OCI-LY7 (cell line): Measurements from ENCODE around the gene SYNPO2L. TPM values are rescaled to one million over a fixed set of nuclear protein-coding genes. Genes with fewer than 3 reads are reported as not detected.
"Not testable (repeated sequence)": the region's sequence is repeated elsewhere in the genome, so short reads cannot be mapped to it uniquely, and the experiment has no call there.

Experiments
- BruUV-seq: library from RNA; stranded (reverse); fragments of 400-500 nt; replicated peaks from 2 replicates; lab custom pipeline; 2021; lab: Mats Ljungman, UMichigan
- CTCF ChIA-PET: fragments of 300-600 bp; sonication (Branson Sonifier 250); formaldehyde crosslinking; loops from one replicate; lab custom pipeline; 2022; ENCODE audit warnings: antibody characterized with exemption; ENCODE audit not compliant: unreplicated experiment; lab: Charles Lee
- POLR2A ChIA-PET: fragments of 300-600 bp; sonication (Branson Sonifier 250); formaldehyde crosslinking; loops from one replicate; lab custom pipeline; 2022; ENCODE audit warnings: antibody characterized with exemption; lab: Charles Lee
- DNase-seq: peaks from one replicate; pipeline ENCODE4 v3.0.0-alpha.2; 2015; ENCODE audit warnings: low spot score
- H2AFZ ChIP-seq: fragments of 200-600 bp; sonication (generic), shearing (Covaris generic); 2 replicates; pipeline ENCODE4 v1.6.1; 2014; ENCODE audit warnings: mild to moderate bottlenecking, antibody characterized with exemption, low read length, moderate library complexity
- H3K27ac ChIP-seq: fragments of 200-600 bp; sonication (generic); 2 replicates; pipeline ENCODE4 v1.5.1; 2014; ENCODE audit warnings: mixed run types, low read depth, mild to moderate bottlenecking, moderate library complexity, low read length, inconsistent platforms; ENCODE audit not compliant: poor library complexity, severe bottlenecking
- H3K36me3 ChIP-seq: fragments of 200-600 bp; sonication (generic); 2 replicates; pipeline ENCODE4 v1.6.1; 2014; ENCODE audit warnings: mild to moderate bottlenecking, antibody characterized with exemption, low read length, moderate library complexity, mixed read lengths; ENCODE audit not compliant: insufficient read depth
- H3K4me1 ChIP-seq: fragments of 200-600 bp; sonication (generic); 2 replicates; pipeline ENCODE4 v1.5.1; 2014; ENCODE audit warnings: mild to moderate bottlenecking, low read length; ENCODE audit not compliant: insufficient read depth, poor library complexity, severe bottlenecking
- H3K4me2 ChIP-seq: fragments of 200-600 bp; sonication (generic); 2 replicates; pipeline ENCODE4 v1.6.1; 2014; ENCODE audit warnings: mild to moderate bottlenecking, low read length
- H3K4me3 ChIP-seq: fragments of 200-600 bp; sonication (generic); 2 replicates; pipeline ENCODE4 v1.5.1; 2014; ENCODE audit warnings: mild to moderate bottlenecking, low read depth, low read length; ENCODE audit not compliant: poor library complexity, severe bottlenecking
- H3K79me2 ChIP-seq: fragments of 200-600 bp; sonication (generic); 2 replicates; pipeline ENCODE4 v1.6.1; 2016; ENCODE audit warnings: low read depth, mild to moderate bottlenecking, low read length, moderate library complexity, mixed read lengths; ENCODE audit not compliant: insufficient read depth
- H3K9me2 ChIP-seq: fragments of 200-600 bp; sonication (generic); 2 replicates; pipeline ENCODE4 v1.6.1; 2016; ENCODE audit warnings: mild to moderate bottlenecking, low read length, mixed read lengths; ENCODE audit not compliant: insufficient read depth
- H3K9me3 ChIP-seq: fragments of 200-600 bp; sonication (generic); 2 replicates; pipeline ENCODE4 v1.6.1; 2014; ENCODE audit warnings: mild to moderate bottlenecking, mixed run types, low read length, mixed read lengths
- H4K20me1 ChIP-seq: fragments of 200-600 bp; sonication (generic); 2 replicates; pipeline ENCODE4 v1.6.1; 2014; ENCODE audit warnings: mild to moderate bottlenecking, antibody characterized with exemption, low read length, moderate library complexity, mixed read lengths; ENCODE audit not compliant: insufficient read depth
- intact Hi-C: fragments of 100-400 bp; cut with micrococcal nuclease; formaldehyde crosslinking; loops from one replicate; pipeline ENCODE4 v1.10.0; 2022; ENCODE audit not compliant: unreplicated experiment
- total RNA-seq, 2 experiments: library from RNA; depleted of rRNA in 1 of 2; stranded (reverse); fragments of >200 nt in 1 of 2; shearing (Covaris generic) in 1 of 2; gene quantifications; 2 replicates each; pipeline ENCODE4 v1.2.3, GENCODE V29; 2014 to 2022

Gene SYNPO2L
- total RNA-seq, 2 experiments from 2014 or later: not detected

GRCh38 chr10:73665581-73665980 lies 9.8 kb upstream of the SYNPO2L start:
- H3K9me2 ChIP-seq, CTCF ChIA-PET, intact Hi-C loops, H4K20me1 ChIP-seq, H3K36me3 ChIP-seq, DNase-seq, H3K79me2 ChIP-seq, POLR2A ChIA-PET, BruUV-seq, H2AFZ ChIP-seq, H3K9me3 ChIP-seq, H3K4me1 ChIP-seq, H3K4me2 ChIP-seq, H3K4me3 ChIP-seq, H3K27ac ChIP-seq: not testable (repeated sequence)

DNA sequence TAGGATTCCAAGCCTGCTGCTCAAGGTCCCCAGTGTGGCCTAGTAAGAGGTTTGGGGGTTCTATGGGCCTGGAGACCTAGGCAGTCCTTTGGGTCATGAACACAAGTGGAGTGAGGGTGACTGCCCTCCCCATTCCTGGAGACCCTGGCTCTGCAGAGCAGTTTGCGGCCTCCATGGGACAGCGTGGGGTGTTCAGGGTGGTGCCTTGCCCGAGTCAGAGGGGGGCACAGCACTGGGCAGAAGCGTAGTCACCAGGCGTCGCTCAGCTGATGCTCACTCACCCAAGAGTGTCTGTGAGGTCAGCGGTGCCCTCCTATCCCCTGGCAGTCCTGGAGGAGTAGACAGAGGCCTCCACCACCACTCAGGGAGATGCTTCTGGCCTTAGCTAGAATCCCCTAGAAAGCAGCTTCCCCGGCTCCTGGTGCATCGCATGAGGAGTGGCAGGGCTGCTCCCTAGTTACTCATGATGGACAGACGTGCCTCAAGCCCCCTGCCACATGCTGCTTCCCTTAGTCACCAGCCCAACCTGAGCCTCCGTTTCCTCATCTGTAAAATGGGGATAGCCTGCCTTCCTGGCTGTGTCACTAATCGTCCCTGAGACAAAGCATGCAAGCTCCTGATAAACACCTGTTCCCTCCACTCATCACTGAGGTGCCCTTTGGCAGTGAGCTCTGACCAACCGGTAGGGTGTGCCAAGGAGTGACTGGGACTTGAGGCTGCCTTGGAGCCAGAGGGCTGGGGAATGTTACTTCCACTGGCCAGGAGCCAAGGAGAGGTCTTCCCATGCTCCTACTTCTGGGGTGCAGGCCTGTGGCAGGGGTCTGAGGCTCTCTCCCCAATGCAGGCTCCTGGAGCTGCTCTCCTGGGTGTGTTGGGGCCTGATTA lies 8.6 kb upstream of the SYNPO2L start:
- H2AFZ ChIP-seq, H3K4me3 ChIP-seq, DNase-seq, H3K79me2 ChIP-seq, POLR2A ChIA-PET, intact Hi-C loops, CTCF ChIA-PET, H3K9me2 ChIP-seq, H3K4me2 ChIP-seq, BruUV-seq, H4K20me1 ChIP-seq, H3K4me1 ChIP-seq, H3K27ac ChIP-seq, H3K36me3 ChIP-seq, H3K9me3 ChIP-seq: not testable (repeated sequence)

DNA sequence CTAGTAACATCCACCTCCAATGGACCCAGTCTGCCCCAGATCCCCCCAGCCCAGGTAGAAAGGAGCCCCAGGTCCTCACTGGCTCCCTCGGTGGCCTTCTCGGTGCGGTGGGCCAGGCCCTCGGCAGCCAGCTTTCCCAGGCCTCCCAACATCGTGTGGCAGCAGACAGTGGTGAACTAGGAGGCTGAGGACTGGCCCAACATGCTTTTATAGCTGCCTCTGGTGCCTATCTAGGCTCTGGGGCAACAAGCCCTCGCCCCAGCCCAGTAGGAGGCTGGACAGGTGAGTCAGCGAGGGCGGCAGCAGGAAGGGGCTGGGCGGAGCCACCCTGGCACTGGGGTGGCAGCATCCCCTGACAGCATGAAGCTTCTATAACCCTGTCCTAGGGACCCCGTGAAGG lies 7.8 kb upstream of the SYNPO2L start:
- H3K9me3 ChIP-seq, intact Hi-C loops, BruUV-seq: not testable (repeated sequence)

DNA sequence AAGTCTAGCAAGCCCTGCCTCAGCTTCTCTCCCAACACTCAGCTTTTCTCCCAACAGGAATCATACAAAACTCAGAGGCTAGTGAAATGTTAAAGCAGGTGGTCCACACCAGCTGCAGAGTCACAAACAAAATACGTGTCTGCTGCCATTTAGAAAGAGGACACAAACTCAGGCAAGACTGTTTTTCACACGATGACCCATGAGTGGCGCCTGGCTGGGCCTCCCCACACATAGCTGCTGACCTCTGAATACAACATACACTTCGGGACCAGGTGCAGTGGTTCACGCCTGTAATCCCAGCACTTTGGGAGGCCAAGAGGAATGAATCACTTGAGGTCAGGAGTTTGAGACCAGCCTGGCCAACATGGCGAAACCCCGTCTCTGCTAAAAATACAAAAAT lies 6.9 kb upstream of the SYNPO2L start:
- intact Hi-C loops, BruUV-seq, H3K9me3 ChIP-seq, POLR2A ChIA-PET, H3K4me1 ChIP-seq, H2AFZ ChIP-seq, H3K4me2 ChIP-seq, H3K4me3 ChIP-seq, H3K27ac ChIP-seq, H3K36me3 ChIP-seq, H4K20me1 ChIP-seq, DNase-seq, H3K79me2 ChIP-seq, CTCF ChIA-PET, H3K9me2 ChIP-seq: not testable (repeated sequence)

More for the DNA sequence above, 7.8 kb upstream of the SYNPO2L start:
- H4K20me1 ChIP-seq, H3K4me3 ChIP-seq, CTCF ChIA-PET, H2AFZ ChIP-seq, POLR2A ChIA-PET, H3K9me2 ChIP-seq, H3K4me2 ChIP-seq, H3K27ac ChIP-seq, H3K36me3 ChIP-seq, DNase-seq, H3K4me1 ChIP-seq, H3K79me2 ChIP-seq: not testable (repeated sequence)
